K562 (cell line): ENCODE measurements around the gene EIF2S1. TPM values are rescaled to one million over a fixed set of nuclear protein-coding genes. Genes with fewer than 3 reads are reported as not detected.
A peak's percentile ranks its signal among the peaks of the same experiment; 100 is the strongest.

Experiments used
- CBX3 ChIP-seq, 2 experiments: IDR thresholded peaks; 1 replicate in 1 of 2; 2 replicates in 1 of 2; pipeline ENCODE4 v1.6.1; 2012; ENCODE audit warnings: inconsistent platforms in 2 of 2, low read length in 2 of 2, borderline replicate concordance in 1 of 2, control low read depth in 1 of 2
- CEBPB ChIP-seq: fragments of 450-650 bp; IDR thresholded peaks from 2 replicates; pipeline ENCODE4 v1.6.1; 2016; ENCODE audit warnings: missing genetic modification characterization, missing compliant biosample characterization
- FUS ChIP-seq: fragments of 200-400 bp; formaldehyde crosslinking; optimal IDR thresholded peaks from 2 replicates; pipeline ENCODE3; 2017; ENCODE audit warnings: low read depth, low read length
- HNRNPH1 ChIP-seq: fragments of 200-400 bp; formaldehyde crosslinking; optimal IDR thresholded peaks from 2 replicates; pipeline ENCODE3; 2017; ENCODE audit warnings: low read depth, mild to moderate bottlenecking, low read length, moderate library complexity
- KDM1A ChIP-seq, 2 experiments: fragments of 450-650 bp; IDR thresholded peaks; 2 replicates each; pipeline ENCODE4 v1.6.1; 2016; ENCODE audit warnings: mild to moderate bottlenecking in 2 of 2
- MAFF ChIP-seq: IDR thresholded peaks from 2 replicates; pipeline ENCODE4 v1.6.1; 2012; ENCODE audit warnings: low read length, improper control_type of control experiment
- MAFG ChIP-seq: fragments of 450-650 bp; conservative IDR thresholded peaks from 2 replicates; pipeline ENCODE4 v1.6.1; 2016; ENCODE audit warnings: missing genetic modification characterization, missing compliant biosample characterization
- MTA3 ChIP-seq: fragments of 450-650 bp; formaldehyde crosslinking; IDR thresholded peaks from 2 replicates; pipeline ENCODE4 v1.6.1; 2017; ENCODE audit warnings: mild to moderate bottlenecking, borderline replicate concordance
- NFE2 ChIP-seq: IDR thresholded peaks from 2 replicates; pipeline ENCODE4 v1.6.1; 2014; ENCODE audit warnings: antibody characterized with exemption, low read depth
- NFE2L1 ChIP-seq: fragments of 450-650 bp; IDR thresholded peaks from 2 replicates; pipeline ENCODE4 v1.6.1; 2016; ENCODE audit warnings: missing genetic modification characterization, low read depth, mild to moderate bottlenecking, missing compliant biosample characterization, moderate library complexity, borderline replicate concordance
- NFIC ChIP-seq: fragments of 450-650 bp; IDR thresholded peaks from 2 replicates; pipeline ENCODE4 v1.6.1; 2017; ENCODE audit warnings: mild to moderate bottlenecking, inconsistent platforms
- RBM17 ChIP-seq: fragments of 200-400 bp; formaldehyde crosslinking; IDR thresholded peaks from 2 replicates; pipeline ENCODE4 v1.6.1; 2017; ENCODE audit warnings: low read depth, mild to moderate bottlenecking, low read length, borderline replicate concordance
- TOE1 ChIP-seq, 2 experiments: fragments of 450-650 bp in 1 of 2; sonication (generic) in 1 of 2; formaldehyde crosslinking in 1 of 2; IDR thresholded peaks; 2 replicates each; pipeline versions ENCODE4 v1.7.1 to v1.8.0; 2016 to 2022; ENCODE audit warnings: borderline replicate concordance in 2 of 2, mild to moderate bottlenecking in 2 of 2, antibody characterized with exemption in 1 of 2, inconsistent platforms in 1 of 2, low read depth in 1 of 2, missing genetic modification reagents in 1 of 2, moderate library complexity in 1 of 2
- TRIM28 ChIP-seq: fragments of 450-650 bp; IDR thresholded peaks from 2 replicates; pipeline ENCODE4 v1.6.1; 2017
- XRCC3 ChIP-seq: fragments of 450-650 bp; IDR thresholded peaks from 2 replicates; pipeline ENCODE4 v1.6.1; 2017; ENCODE audit warnings: mild to moderate bottlenecking, moderate library complexity
- ZBTB7A ChIP-seq: IDR thresholded peaks from 2 replicates; pipeline ENCODE4 v1.6.1; 2011; ENCODE audit warnings: low read depth, mild to moderate bottlenecking, low read length, moderate library complexity, borderline replicate concordance; ENCODE audit not compliant: control insufficient read depth
- ZNF174 ChIP-seq: fragments of 250-450 bp; sonication (Bioruptor Pico); IDR thresholded peaks from 2 replicates; pipeline ENCODE4 v1.4.0; 2020; ENCODE audit warnings: mild to moderate bottlenecking
- ZZZ3 ChIP-seq: fragments of 450-650 bp; IDR thresholded peaks from 2 replicates; pipeline ENCODE4 v1.6.1; 2016; ENCODE audit warnings: antibody characterized with exemption, mild to moderate bottlenecking, moderate library complexity
- polyA plus RNA-seq, 8 experiments: library from polyadenylated mRNA; depleted of rRNA in 4 of 8; stranded (reverse) in 5 of 8; unstranded in 3 of 8; fragments of >200 nt; fragmentation: Nextera tagmentation in 2 of 8; fragmentation: Illumina TruSeq in 1 of 8; extraction: Ambion mirVana in 2 of 8; extraction: Trizol in 1 of 8; gene quantifications; 2 replicates each; pipeline versions ENCODE4 v1.2.1 to v1.2.3, GENCODE V29; 2011 to 2014; ENCODE audit warnings: inconsistent platforms in 1 of 8, missing spikeins in 1 of 8
- total RNA-seq, 7 experiments: library from RNA; depleted of rRNA in 6 of 7; stranded (reverse); fragments of >200 nt in 6 of 7; fragmentation: Illumina TruSeq in 2 of 7; extraction: Trizol in 2 of 7; gene quantifications; 2 replicates each; pipeline versions ENCODE4 v1.2.1 to v1.2.3, GENCODE V29; 2011 to 2021; ENCODE audit warnings: low replicate concordance in 1 of 7
- TF ChIP-seq, protein P1 (sequence below): fragments of 450-650 bp; IDR thresholded peaks from 2 replicates; pipeline ENCODE4 v1.6.1; 2016; ENCODE audit warnings: low read depth, mild to moderate bottlenecking, moderate library complexity
- TF ChIP-seq, protein P2 (sequence below): sonication (generic); IDR thresholded peaks from 2 replicates; pipeline ENCODE4 v1.6.1; 2016
- TF ChIP-seq, protein P3 (sequence below): fragments of 450-650 bp; formaldehyde crosslinking; IDR thresholded peaks from 2 replicates; pipeline ENCODE4 v1.4.0; 2022; ENCODE audit warnings: missing genetic modification characterization
- TF ChIP-seq, protein P4 (sequence below): fragments of 450-650 bp; IDR thresholded peaks from 2 replicates; pipeline ENCODE4 v1.6.1; 2016; ENCODE audit warnings: antibody characterized with exemption
- TF ChIP-seq, protein P5 (sequence below): IDR thresholded peaks from 3 replicates; pipeline ENCODE4 v1.6.1; 2011; ENCODE audit warnings: borderline replicate concordance, mild to moderate bottlenecking, moderate library complexity; ENCODE audit not compliant: insufficient read length; ENCODE audit errors: extremely low read depth

EIF2S1 gene
- total and polyA plus RNA-seq, 9 of the 15 experiments (the other 6 are each of a cell fraction or from before 2014, with no cell fraction given): 216 to 1,018 (median 332) TPM

DNA sequence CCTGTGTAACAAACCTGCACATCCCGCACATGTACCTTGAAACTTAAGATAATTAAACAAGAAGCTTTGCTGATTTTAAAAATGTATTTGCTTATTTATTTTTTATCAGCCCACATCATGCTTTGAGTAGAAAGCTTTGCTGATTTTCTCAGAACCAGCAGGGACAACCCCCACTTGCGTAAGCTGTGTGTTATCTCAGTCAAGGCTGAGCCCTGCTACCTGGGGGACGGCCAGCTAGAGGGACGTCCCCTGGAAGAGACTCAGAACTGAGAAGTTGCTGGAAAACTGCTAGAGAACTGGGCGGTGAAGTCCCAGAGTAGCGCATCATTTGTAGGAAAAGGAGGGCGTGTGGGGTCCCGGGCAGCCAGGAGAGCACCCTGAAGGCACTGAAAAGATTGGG, 56.0 kb downstream of the EIF2S1 start (continued):
- peak; percentile 44; the same call in 1 of the 2 replicates for TF ChIP-seq ZBTB7A
- no peak for TF ChIP-seq RBM17
- no peak for TF ChIP-seq MAFF
- no peak for TF ChIP-seq NFE2
- TF ChIP-seq NFIC: no peak
- no peak for TF ChIP-seq ZNF174 (CRISPR knock-in tag)
- TF ChIP-seq CBX3 (IDR thresholded peaks at IDR 0.05; ENCODE audit: borderline replicate concordance in 1 of 2, low read length in 2 of 2): no peak
- no peak for TF ChIP-seq MTA3
- TF ChIP-seq, protein P1, sequence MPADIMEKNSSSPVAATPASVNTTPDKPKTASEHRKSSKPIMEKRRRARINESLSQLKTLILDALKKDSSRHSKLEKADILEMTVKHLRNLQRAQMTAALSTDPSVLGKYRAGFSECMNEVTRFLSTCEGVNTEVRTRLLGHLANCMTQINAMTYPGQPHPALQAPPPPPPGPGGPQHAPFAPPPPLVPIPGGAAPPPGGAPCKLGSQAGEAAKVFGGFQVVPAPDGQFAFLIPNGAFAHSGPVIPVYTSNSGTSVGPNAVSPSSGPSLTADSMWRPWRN: no peak
- TF ChIP-seq ZZZ3: no peak
- no peak for TF ChIP-seq XRCC3
- TF ChIP-seq, protein P2, sequence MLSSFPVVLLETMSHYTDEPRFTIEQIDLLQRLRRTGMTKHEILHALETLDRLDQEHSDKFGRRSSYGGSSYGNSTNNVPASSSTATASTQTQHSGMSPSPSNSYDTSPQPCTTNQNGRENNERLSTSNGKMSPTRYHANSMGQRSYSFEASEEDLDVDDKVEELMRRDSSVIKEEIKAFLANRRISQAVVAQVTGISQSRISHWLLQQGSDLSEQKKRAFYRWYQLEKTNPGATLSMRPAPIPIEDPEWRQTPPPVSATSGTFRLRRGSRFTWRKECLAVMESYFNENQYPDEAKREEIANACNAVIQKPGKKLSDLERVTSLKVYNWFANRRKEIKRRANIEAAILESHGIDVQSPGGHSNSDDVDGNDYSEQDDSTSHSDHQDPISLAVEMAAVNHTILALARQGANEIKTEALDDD: peak; percentile 30; the same call in 1 of the 2 replicates
- peak; percentile 54 to 72 for TF ChIP-seq KDM1A (IDR thresholded peaks at IDR 0.05)
- no peak for TF ChIP-seq FUS
- no peak for TF ChIP-seq HNRNPH1
- TF ChIP-seq MAFG (tag): no peak
- TF ChIP-seq TOE1 (IDR thresholded peaks at IDR 0.05; ENCODE audit: borderline replicate concordance): no peak
- TF ChIP-seq TOE1 (CRISPR knock-in tag; IDR thresholded peaks at IDR 0.05; ENCODE audit: borderline replicate concordance, low read depth): no peak
- TF ChIP-seq, protein P3, sequence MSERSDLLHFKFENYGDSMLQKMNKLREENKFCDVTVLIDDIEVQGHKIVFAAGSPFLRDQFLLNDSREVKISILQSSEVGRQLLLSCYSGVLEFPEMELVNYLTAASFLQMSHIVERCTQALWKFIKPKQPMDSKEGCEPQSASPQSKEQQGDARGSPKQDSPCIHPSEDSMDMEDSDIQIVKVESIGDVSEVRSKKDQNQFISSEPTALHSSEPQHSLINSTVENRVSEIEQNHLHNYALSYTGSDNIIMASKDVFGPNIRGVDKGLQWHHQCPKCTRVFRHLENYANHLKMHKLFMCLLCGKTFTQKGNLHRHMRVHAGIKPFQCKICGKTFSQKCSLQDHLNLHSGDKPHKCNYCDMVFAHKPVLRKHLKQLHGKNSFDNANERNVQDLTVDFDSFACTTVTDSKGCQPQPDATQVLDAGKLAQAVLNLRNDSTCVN (CRISPR knock-in tag): no peak
- TF ChIP-seq NFE2L1 (tag): no peak
- TF ChIP-seq, protein P4, sequence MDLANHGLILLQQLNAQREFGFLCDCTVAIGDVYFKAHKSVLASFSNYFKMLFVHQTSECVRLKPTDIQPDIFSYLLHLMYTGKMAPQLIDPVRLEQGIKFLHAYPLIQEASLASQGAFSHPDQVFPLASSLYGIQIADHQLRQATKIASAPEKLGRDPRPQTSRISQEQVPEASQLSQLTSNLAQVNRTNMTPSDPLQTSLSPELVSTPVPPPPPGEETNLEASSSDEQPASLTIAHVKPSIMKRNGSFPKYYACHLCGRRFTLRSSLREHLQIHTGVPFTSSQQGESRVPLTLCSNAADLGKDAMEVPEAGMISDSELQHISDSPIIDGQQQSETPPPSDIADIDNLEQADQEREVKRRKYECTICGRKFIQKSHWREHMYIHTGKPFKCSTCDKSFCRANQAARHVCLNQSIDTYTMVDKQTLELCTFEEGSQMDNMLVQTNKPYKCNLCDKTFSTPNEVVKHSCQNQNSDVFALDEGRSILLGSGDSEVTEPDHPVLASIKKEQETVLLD: no peak
- peak; percentile 91 for TF ChIP-seq CEBPB (tag)
- TF ChIP-seq, protein P5, sequence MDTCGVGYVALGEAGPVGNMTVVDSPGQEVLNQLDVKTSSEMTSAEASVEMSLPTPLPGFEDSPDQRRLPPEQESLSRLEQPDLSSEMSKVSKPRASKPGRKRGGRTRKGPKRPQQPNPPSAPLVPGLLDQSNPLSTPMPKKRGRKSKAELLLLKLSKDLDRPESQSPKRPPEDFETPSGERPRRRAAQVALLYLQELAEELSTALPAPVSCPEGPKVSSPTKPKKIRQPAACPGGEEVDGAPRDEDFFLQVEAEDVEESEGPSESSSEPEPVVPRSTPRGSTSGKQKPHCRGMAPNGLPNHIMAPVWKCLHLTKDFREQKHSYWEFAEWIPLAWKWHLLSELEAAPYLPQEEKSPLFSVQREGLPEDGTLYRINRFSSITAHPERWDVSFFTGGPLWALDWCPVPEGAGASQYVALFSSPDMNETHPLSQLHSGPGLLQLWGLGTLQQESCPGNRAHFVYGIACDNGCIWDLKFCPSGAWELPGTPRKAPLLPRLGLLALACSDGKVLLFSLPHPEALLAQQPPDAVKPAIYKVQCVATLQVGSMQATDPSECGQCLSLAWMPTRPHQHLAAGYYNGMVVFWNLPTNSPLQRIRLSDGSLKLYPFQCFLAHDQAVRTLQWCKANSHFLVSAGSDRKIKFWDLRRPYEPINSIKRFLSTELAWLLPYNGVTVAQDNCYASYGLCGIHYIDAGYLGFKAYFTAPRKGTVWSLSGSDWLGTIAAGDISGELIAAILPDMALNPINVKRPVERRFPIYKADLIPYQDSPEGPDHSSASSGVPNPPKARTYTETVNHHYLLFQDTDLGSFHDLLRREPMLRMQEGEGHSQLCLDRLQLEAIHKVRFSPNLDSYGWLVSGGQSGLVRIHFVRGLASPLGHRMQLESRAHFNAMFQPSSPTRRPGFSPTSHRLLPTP: no peak
- TF ChIP-seq TRIM28: no peak
